BLaER1 treated with 17β-estradiol and CSF1 and Interleukin-3, amounts not matched to agents 10 nM and 100 nM (cell line): ENCODE data around the gene ORC6.

Experiments
- H3K27ac ChIP-seq, 11 experiments: shearing (Covaris generic); formaldehyde crosslinking; 2 replicates each; pipeline ENCODE4 v1.8.1; 2022
- H3K27me3 ChIP-seq, 11 experiments: shearing (Covaris generic); formaldehyde crosslinking; 2 replicates each; pipeline ENCODE4 v1.8.1; 2022
- H3K36me3 ChIP-seq, 11 experiments: shearing (Covaris generic); formaldehyde crosslinking; 2 replicates each; pipeline ENCODE4 v1.8.1; 2022
- H3K4me1 ChIP-seq, 10 experiments: shearing (Covaris generic); formaldehyde crosslinking; 2 replicates each; pipeline ENCODE4 v1.8.1; 2022
- H3K4me2 ChIP-seq, 11 experiments: shearing (Covaris generic); formaldehyde crosslinking; 2 replicates each; pipeline ENCODE4 v1.8.1; 2022
- H3K4me3 ChIP-seq, 10 experiments: shearing (Covaris generic); formaldehyde crosslinking; 2 replicates each; pipeline ENCODE4 v1.8.1; 2022
- H3K9ac ChIP-seq, 11 experiments: shearing (Covaris generic); formaldehyde crosslinking; 2 replicates each; pipeline ENCODE4 v1.8.1; 2022
- H3K9me3 ChIP-seq, 11 experiments: shearing (Covaris generic); formaldehyde crosslinking; replicated peaks in 1 of 11; 2 replicates each; pipeline ENCODE4 v1.8.1; 2022
- H4K20me1 ChIP-seq, 11 experiments: shearing (Covaris generic); formaldehyde crosslinking; 2 replicates each; pipeline ENCODE4 v1.8.1; 2022
- Cebpa-rat ChIP-seq, 11 experiments: shearing (Covaris generic); IDR thresholded peaks; 2 replicates each; pipeline ENCODE4 v1.8.1; 2022

ORC6 gene

GRCh38 chr16:46712911-46713310 is 23.5 kb downstream of the ORC6 start:
- Histone ChIP-seq H3K4me3 (peak overlapping the region in 1 of 10 experiments; percentile 32; a peak in 2 of 20 replicates), H4K20me1 (no peaks in the 10 kb centered on the region), H3K4me2 (peak overlapping the region in 8 of 11 experiments; percentile 26 to 95 (median 84); a peak in 14 of 22 replicates), H3K4me1 (peaks cover 0 to 65% (median 23%) of the 10 kb centered on the region in 10 experiments; a peak in 14 of 20 replicates), H3K9me3 (peaks cover 0 to 7% (median 0%) of the 10 kb centered on the region in 11 experiments; a peak in 1 of 22 replicates), H3K9ac (peak overlapping the region in 3 of 11 experiments; percentile 39 to 59 (median 51); a peak in 5 of 22 replicates), H3K27me3 (no peaks in the 10 kb centered on the region), H3K27ac (peak overlapping the region in 7 of 11 experiments; percentile 27 to 77 (median 58); a peak in 12 of 22 replicates), H3K36me3 (no peaks in the 10 kb centered on the region; a peak in 1 of 22 replicates)
- TF ChIP-seq Cebpa-rat (IDR thresholded peaks at IDR 0.05): peak in 3 of 11 experiments; percentile 45 to 58 (median 51); a peak in 2 of 22 replicates

- Histone ChIP-seq H3K4me1 (peaks cover 0 to 65% (median 23%) of the 10 kb centered on the region in 10 experiments; a peak in 14 of 20 replicates), H3K36me3 (no peaks in the 10 kb centered on the region; a peak in 1 of 22 replicates), H3K9me3 (peaks cover 0 to 7% (median 0%) of the 10 kb centered on the region in 11 experiments; a peak in 1 of 22 replicates), H3K27ac (peak overlapping the region in 5 of 11 experiments; percentile 49 to 77 (median 59); a peak in 8 of 22 replicates), H3K27me3 (no peaks in the 10 kb centered on the region), H3K4me3 (no peak overlapping the region), H3K4me2 (peak overlapping the region in 6 of 11 experiments; percentile 59 to 95 (median 85); a peak in 12 of 22 replicates), H3K9ac (peak overlapping the region in 2 of 11 experiments; percentile 51 to 54; a peak in 2 of 22 replicates), H4K20me1 (no peaks in the 10 kb centered on the region)
- TF ChIP-seq Cebpa-rat (IDR thresholded peaks at IDR 0.05): no peak
Observed at GRCh38 chr16:46713634-46714033, 24.2 kb downstream of the ORC6 start.

GRCh38 chr16:46714797-46715591 is 25.5 kb downstream of the ORC6 start:
- H3K4me3 ChIP-seq: no peak overlapping the region
- H3K36me3 ChIP-seq: no peaks in the 10 kb centered on the region; a peak in 1 of 22 replicates

GRCh38 chr16:46715769-46716305 is 26.4 kb downstream of the ORC6 start:
- TF ChIP-seq Cebpa-rat (IDR thresholded peaks at IDR 0.05): no peak
- Histone ChIP-seq H3K27me3 (no peaks in the 10 kb centered on the region), H4K20me1 (no peaks in the 10 kb centered on the region), H3K4me3 (no peak overlapping the region), H3K36me3 (no peaks in the 10 kb centered on the region; a peak in 1 of 22 replicates), H3K4me1 (peaks cover 0 to 47% (median 23%) of the 10 kb centered on the region in 10 experiments; a peak in 14 of 20 replicates), H3K27ac (no peak overlapping the region; a peak in 1 of 22 replicates), H3K9ac (no peak overlapping the region), H3K4me2 (no peak overlapping the region), H3K9me3 (peaks cover 0 to 7% (median 0%) of the 10 kb centered on the region in 11 experiments; a peak in 2 of 22 replicates)

More at GRCh38 chr16:46714797-46715591, 25.5 kb downstream of the ORC6 start:
- TF ChIP-seq Cebpa-rat (IDR thresholded peaks at IDR 0.05): no peak
- H4K20me1 ChIP-seq: no peaks in the 10 kb centered on the region
- H3K4me1 ChIP-seq: peaks cover 0 to 55% (median 23%) of the 10 kb centered on the region in 10 experiments; a peak in 14 of 20 replicates
- H3K9me3 ChIP-seq: peaks cover 0 to 7% (median 0%) of the 10 kb centered on the region in 11 experiments; a peak in 2 of 22 replicates
- peak overlapping the region in 4 of 11 experiments; percentile 85 to 95 (median 87); a peak in 6 of 22 replicates for H3K4me2 ChIP-seq
- peak overlapping the region in 3 of 11 experiments; percentile 24 to 77 (median 70); a peak in 5 of 22 replicates for H3K27ac ChIP-seq
- H3K9ac ChIP-seq: no peak overlapping the region
- no peaks in the 10 kb centered on the region for H3K27me3 ChIP-seq

GRCh38 chr16:46717692-46718091 is 28.2 kb downstream of the ORC6 start:
- Histone ChIP-seq H3K4me3 (no peak overlapping the region), H3K27me3 (no peaks in the 10 kb centered on the region), H3K27ac (no peak overlapping the region), H3K4me1 (peaks cover 6 to 28% (median 16%) of the 10 kb centered on the region in 10 experiments), H3K36me3 (no peaks in the 10 kb centered on the region; a peak in 1 of 22 replicates), H3K9ac (no peak overlapping the region), H3K4me2 (no peak overlapping the region), H4K20me1 (no peaks in the 10 kb centered on the region), H3K9me3 (peaks cover 0 to 7% (median 0%) of the 10 kb centered on the region in 11 experiments; a peak in 2 of 22 replicates)
- TF ChIP-seq Cebpa-rat (IDR thresholded peaks at IDR 0.05): no peak

GRCh38 chr16:46718214-46718613 is 28.8 kb downstream of the ORC6 start:
- Histone ChIP-seq H3K27me3 (no peaks in the 10 kb centered on the region), H4K20me1 (no peaks in the 10 kb centered on the region), H3K9me3 (peaks cover 0 to 10% (median 0%) of the 10 kb centered on the region in 11 experiments; a peak in 5 of 22 replicates), H3K4me1 (peaks cover 6 to 23% (median 11%) of the 10 kb centered on the region in 10 experiments), H3K9ac (no peak overlapping the region), H3K4me3 (no peak overlapping the region), H3K27ac (no peak overlapping the region), H3K4me2 (no peak overlapping the region), H3K36me3 (no peaks in the 10 kb centered on the region; a peak in 1 of 22 replicates)
- TF ChIP-seq Cebpa-rat (IDR thresholded peaks at IDR 0.05): no peak

GRCh38 chr16:46719528-46719927 is 30.1 kb downstream of the ORC6 start:
- no peak for TF ChIP-seq Cebpa-rat (IDR thresholded peaks at IDR 0.05)
- H3K36me3 ChIP-seq: no peaks in the 10 kb centered on the region; a peak in 1 of 22 replicates
- H3K9ac ChIP-seq: no peak overlapping the region
- H3K4me2 ChIP-seq: no peak overlapping the region
- no peak overlapping the region for H3K27ac ChIP-seq
- H3K9me3 ChIP-seq: peaks cover 0 to 20% (median 7%) of the 10 kb centered on the region in 11 experiments; a peak in 10 of 22 replicates
- no peaks in the 10 kb centered on the region for H4K20me1 ChIP-seq
- H3K4me3 ChIP-seq: no peak overlapping the region
- peaks cover 3 to 10% (median 6%) of the 10 kb centered on the region in 10 experiments; a peak in 17 of 20 replicates for H3K4me1 ChIP-seq
- no peaks in the 10 kb centered on the region for H3K27me3 ChIP-seq

GRCh38 chr16:46720619-46721018 is 31.2 kb downstream of the ORC6 start:
- Histone ChIP-seq H3K9me3 (peaks cover 7 to 25% (median 14%) of the 10 kb centered on the region in 11 experiments; a peak in 19 of 22 replicates), H3K4me2 (no peak overlapping the region), H3K36me3 (no peaks in the 10 kb centered on the region), H3K4me1 (peaks cover 0 to 8% (median 6%) of the 10 kb centered on the region in 10 experiments; a peak in 12 of 20 replicates), H3K27me3 (no peaks in the 10 kb centered on the region), H3K9ac (no peak overlapping the region), H3K4me3 (no peak overlapping the region), H4K20me1 (no peaks in the 10 kb centered on the region), H3K27ac (no peak overlapping the region)
- TF ChIP-seq Cebpa-rat (IDR thresholded peaks at IDR 0.05): no peak
